GM12864 (cell line): ENCODE results near the gene HHATL.

Source experiments
- DNase-seq: peaks from one replicate; pipeline ENCODE4 v3.0.0-alpha.2; 2011; ENCODE audit warnings: low read depth
- H3K4me3 ChIP-seq: 2 replicates; pipeline ENCODE4 v1.5.1; 2011; ENCODE audit warnings: mild to moderate bottlenecking, low read depth, low read length, control low read depth
- CTCF ChIP-seq: IDR thresholded peaks from 2 replicates; pipeline ENCODE4 v1.5.1; 2011; ENCODE audit warnings: low read depth, mild to moderate bottlenecking, moderate library complexity, low read length, control low read depth, inconsistent platforms; ENCODE audit errors: missing control alignments

Gene HHATL

GRCh38 chr3:42662813-42663535 lies 39.6 kb downstream of the HHATL start:
- no peak for TF ChIP-seq CTCF
- DNase-seq, result no peak
- no peak overlapping the region for H3K4me3 ChIP-seq

- H3K4me3 ChIP-seq, result no peak overlapping the region
- DNase-seq, result no peak
Measured at GRCh38 chr3:42662037-42662812, 40.4 kb downstream of the HHATL start.

GRCh38 chr3:42661593-42662022 lies 41.0 kb downstream of the HHATL start:
- no peak for TF ChIP-seq CTCF
- H3K4me3 ChIP-seq, result no peak overlapping the region
- no peak for DNase-seq

More at GRCh38 chr3:42662037-42662812, 40.4 kb downstream of the HHATL start:
- no peak for TF ChIP-seq CTCF

- peak; percentile 12 for TF ChIP-seq CTCF
- DNase-seq, result no peak
- no peak overlapping the region for H3K4me3 ChIP-seq
Measured at GRCh38 chr3:42660898-42661297, 41.7 kb downstream of the HHATL start.

- no peak for DNase-seq
- TF ChIP-seq CTCF, result no peak
- no peak overlapping the region for H3K4me3 ChIP-seq
Measured at GRCh38 chr3:42660131-42660715, 42.4 kb downstream of the HHATL start.

GRCh38 chr3:42659451-42660130 lies 43.0 kb downstream of the HHATL start:
- H3K4me3 ChIP-seq, result no peak overlapping the region
- TF ChIP-seq CTCF, result no peak
- DNase-seq, result no peak
